D721Med (cell line): Measurements from ENCODE around the gene ARHGAP44.

ENCODE experiments used
- DNase-seq: peaks from one replicate; pipeline ENCODE4 v3.0.0; 2011; ENCODE audit warnings: low spot score; ENCODE audit not compliant: insufficient read length
- FAIRE-seq: peaks from 2 replicates; lab custom pipeline; 2011; peaks lifted over from hg19 to GRCh38; lab: Jason Lieb, UNC
- CTCF ChIP-seq: IDR thresholded peaks from 2 replicates; pipeline ENCODE4 v1.5.1; 2012; ENCODE audit warnings: mild to moderate bottlenecking, control low read depth; ENCODE audit not compliant: insufficient read depth; ENCODE audit errors: missing control alignments

The ARHGAP44 gene

GRCh38 chr17:12979246-12979645 is 189.9 kb downstream of the ARHGAP44 start:
- TF ChIP-seq CTCF: no peak

GRCh38 chr17:12979826-12980500 is 190.7 kb downstream of the ARHGAP44 start:
- FAIRE-seq: no peak
- no peak for TF ChIP-seq CTCF
- DNase-seq: no peak

More at GRCh38 chr17:12979246-12979645, 189.9 kb downstream of the ARHGAP44 start:
- no peak for DNase-seq
- no peak for FAIRE-seq

GRCh38 chr17:12982224-12982623 is 192.9 kb downstream of the ARHGAP44 start:
- DNase-seq (no peak), FAIRE-seq (no peak)
- no peak for TF ChIP-seq CTCF

- DNase-seq (no peak), FAIRE-seq (no peak)
- TF ChIP-seq CTCF: no peak
Measured at GRCh38 chr17:12983991-12984884, 194.9 kb downstream of the ARHGAP44 start.

GRCh38 chr17:12985431-12986293 is 196.4 kb downstream of the ARHGAP44 start:
- FAIRE-seq: no peak
- no peak for DNase-seq
- no peak for TF ChIP-seq CTCF

GRCh38 chr17:12987120-12987519 is 197.8 kb downstream of the ARHGAP44 start:
- no peak for TF ChIP-seq CTCF
- no peak for FAIRE-seq
- DNase-seq: no peak
